Erythroblast (primary cell): ENCODE results near the gene CALHM5.

Source experiments
- GATA1 ChIP-seq: IDR thresholded peaks from 2 replicates; pipeline ENCODE4 v1.6.1; 2011; ENCODE audit warnings: low read depth, mild to moderate bottlenecking, control low read depth, low read length, moderate library complexity
- POLR2A ChIP-seq: IDR thresholded peaks from 2 replicates; pipeline ENCODE4 v1.6.1; 2011; ENCODE audit warnings: mild to moderate bottlenecking, low read length

- no peak for TF ChIP-seq POLR2A
- TF ChIP-seq GATA1 = no peak
These were observed 17.3 kb downstream of the CALHM5 start for GRCh38 chr6:116528780-116529179.
